Pulmonary artery endothelial cell (primary cell): ENCODE data around the gene SLC6A20. TPM values are rescaled to one million over a fixed set of nuclear protein-coding genes. Genes with fewer than 3 reads are reported as not detected.

Experiments used
- DNase-seq: peaks from one replicate; pipeline ENCODE4 v3.0.0-alpha.2; 2011; ENCODE audit warnings: low read depth, low spot score
- total RNA-seq: library from RNA; depleted of rRNA; stranded (reverse); fragments of >200 nt; gene quantifications from 2 replicates; pipeline ENCODE4 v1.2.3, GENCODE V29; 2014

SLC6A20 gene
- total RNA-seq, 1 donor from 2014 or later: not detected

- DNase-seq: no peak
These were observed 71.4 kb downstream of the SLC6A20 start for GRCh38 chr3:45724911-45725310.

- no peak for DNase-seq
These were observed 76.5 kb downstream of the SLC6A20 start for GRCh38 chr3:45719655-45720487.

- DNase-seq: no peak
These were observed 79.5 kb downstream of the SLC6A20 start for GRCh38 chr3:45716790-45717336.

- no peak for DNase-seq
These were observed 80.4 kb downstream of the SLC6A20 start for GRCh38 chr3:45715945-45716344.

GRCh38 chr3:45712434-45713110 is 83.8 kb downstream of the SLC6A20 start:
- no peak for DNase-seq

- DNase-seq: no peak
These were observed 84.4 kb downstream of the SLC6A20 start for GRCh38 chr3:45711931-45712330.

GRCh38 chr3:45705839-45706808 is 90.2 kb downstream of the SLC6A20 start:
- no peak for DNase-seq

Other genes with a start within 250 kb of the SLC6A20 start
- 17.3 and 23.4 TPM in 2 replicates for gene LIMD1, start 201.8 kb downstream of the SLC6A20 start, total RNA-seq
- 27.8 and 38.4 TPM in 2 replicates for gene SACM1L, start 107.1 kb downstream of the SLC6A20 start, total RNA-seq
- gene LZTFL1, start 45.6 kb upstream of the SLC6A20 start, total RNA-seq: 8.4 and 11.9 TPM in 2 replicates
- not detected in 2 replicates for gene CCR9, start 90.0 kb upstream of the SLC6A20 start, total RNA-seq
- not detected in 2 replicates for gene CXCR6, start 146.9 kb upstream of the SLC6A20 start, total RNA-seq
- gene FYCO1, start 199.3 kb upstream of the SLC6A20 start, total RNA-seq: 21.2 and 22.6 TPM in 2 replicates
- not detected in 2 replicates for gene XCR1, start 230.9 kb upstream of the SLC6A20 start, total RNA-seq